Measurements from ENCODE around the gene ALDH16A1. TPM values are rescaled to one million over a fixed set of nuclear protein-coding genes. Genes with fewer than 3 reads are reported as not detected.

Gene ALDH16A1
- total RNA-seq, 1 experiment from 2014 or later = 51.7 TPM

DNA sequence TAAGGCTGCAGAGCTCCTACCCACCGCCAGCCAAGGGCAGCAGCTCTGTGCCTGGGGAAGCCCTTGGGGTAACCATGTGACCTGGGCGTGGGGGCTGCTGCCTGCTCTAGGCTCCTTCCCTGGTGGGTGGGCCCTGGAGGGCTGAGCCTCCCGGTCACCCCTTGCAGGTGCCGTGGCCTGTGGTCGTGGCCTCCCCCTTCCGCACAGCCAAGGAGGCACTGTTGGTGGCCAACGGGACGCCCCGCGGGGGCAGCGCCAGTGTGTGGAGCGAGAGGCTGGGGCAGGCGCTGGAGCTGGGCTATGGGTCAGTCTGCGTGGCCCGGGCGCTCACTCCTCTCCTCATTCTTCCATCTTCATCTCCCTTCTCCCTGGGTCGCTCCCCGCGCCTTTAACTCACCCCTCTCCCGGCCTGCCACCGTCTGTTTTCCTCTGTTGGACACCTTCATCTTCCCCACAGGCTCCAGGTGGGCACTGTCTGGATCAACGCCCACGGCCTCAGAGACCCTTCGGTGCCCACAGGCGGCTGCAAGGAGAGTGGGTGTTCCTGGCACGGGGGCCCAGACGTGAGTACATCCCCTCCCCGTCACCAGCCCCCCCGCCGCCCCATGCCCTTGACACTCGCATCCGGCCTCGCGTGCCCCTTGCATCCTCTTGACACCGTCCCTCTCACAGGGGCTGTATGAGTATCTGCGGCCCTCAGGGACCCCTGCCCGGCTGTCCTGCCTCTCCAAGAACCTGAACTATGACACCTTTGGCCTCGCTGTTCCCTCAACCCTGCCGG lies 11.1 kb downstream of the ALDH16A1 start:
- no peak for DNase-seq
- no peak overlapping the region for H2BK15ac ChIP-seq (ENCODE audit: low read depth, low read length)
- no peak overlapping the region for H2AFZ ChIP-seq (ENCODE audit: low read length)
- no peaks in the 10 kb centered on the region for H3K27me3 Mint-ChIP-seq (ENCODE audit: low read depth)
- H3T11ph ChIP-seq (ENCODE audit: low read length) = no peak overlapping the region
- no peaks in the 10 kb centered on the region for H3K79me2 ChIP-seq (ENCODE audit: insufficient read depth, low read length)
- no peaks in the 10 kb centered on the region for H3K27me3 ChIP-seq (ENCODE audit: insufficient read depth, low read length)
- H3K9me3 ChIP-seq (ENCODE audit: control insufficient read depth, low read depth, low read length) = no peaks in the 10 kb centered on the region
- H3K9me3 Mint-ChIP-seq = no peaks in the 10 kb centered on the region
- peaks cover 19 to 33% (median 33%) of the 10 kb centered on the region in 3 experiments; a peak in 6 of 7 replicates for H3K36me3 Mint-ChIP-seq (ENCODE audit: insufficient read depth in 1 of 3, low read depth in 3 of 3)
- no peak overlapping the region for H3K4me2 ChIP-seq (ENCODE audit: insufficient read depth, insufficient read length, low read length)
- WGBS (ENCODE audit: extremely low coverage, insufficient read length, low lambda C conversion rate) = no CpG with 5 or more reads among the region's 39 CpGs
- no peaks in the 10 kb centered on the region for H3K4me1 ChIP-seq (ENCODE audit: insufficient read depth, low read length)
- TF ChIP-seq, protein P1, sequence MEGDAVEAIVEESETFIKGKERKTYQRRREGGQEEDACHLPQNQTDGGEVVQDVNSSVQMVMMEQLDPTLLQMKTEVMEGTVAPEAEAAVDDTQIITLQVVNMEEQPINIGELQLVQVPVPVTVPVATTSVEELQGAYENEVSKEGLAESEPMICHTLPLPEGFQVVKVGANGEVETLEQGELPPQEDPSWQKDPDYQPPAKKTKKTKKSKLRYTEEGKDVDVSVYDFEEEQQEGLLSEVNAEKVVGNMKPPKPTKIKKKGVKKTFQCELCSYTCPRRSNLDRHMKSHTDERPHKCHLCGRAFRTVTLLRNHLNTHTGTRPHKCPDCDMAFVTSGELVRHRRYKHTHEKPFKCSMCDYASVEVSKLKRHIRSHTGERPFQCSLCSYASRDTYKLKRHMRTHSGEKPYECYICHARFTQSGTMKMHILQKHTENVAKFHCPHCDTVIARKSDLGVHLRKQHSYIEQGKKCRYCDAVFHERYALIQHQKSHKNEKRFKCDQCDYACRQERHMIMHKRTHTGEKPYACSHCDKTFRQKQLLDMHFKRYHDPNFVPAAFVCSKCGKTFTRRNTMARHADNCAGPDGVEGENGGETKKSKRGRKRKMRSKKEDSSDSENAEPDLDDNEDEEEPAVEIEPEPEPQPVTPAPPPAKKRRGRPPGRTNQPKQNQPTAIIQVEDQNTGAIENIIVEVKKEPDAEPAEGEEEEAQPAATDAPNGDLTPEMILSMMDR (conservative IDR thresholded peaks at IDR 0.05) = no peak
- no peak overlapping the region for H2BK12ac ChIP-seq (ENCODE audit: insufficient read length, low read depth, low read length)
- no peak overlapping the region for H3K27ac ChIP-seq (ENCODE audit: insufficient read length, low read depth, low read length)
- no peak overlapping the region for H3K27ac Mint-ChIP-seq
- H2BK120ac ChIP-seq (ENCODE audit: low read depth, low read length, poor library complexity, severe bottlenecking) = no peak overlapping the region
- no peak overlapping the region for H4K91ac ChIP-seq (ENCODE audit: insufficient read length, low read depth, low read length)
- H3K18ac ChIP-seq (ENCODE audit: insufficient read length, low read depth, low read length) = no peak overlapping the region
- no peaks in the 10 kb centered on the region for H3K79me1 ChIP-seq (ENCODE audit: insufficient read depth, low read depth, low read length, poor library complexity, severe bottlenecking)
- H4K20me1 ChIP-seq (ENCODE audit: control insufficient read depth, insufficient read depth, insufficient read length) = no peaks in the 10 kb centered on the region
- H3K4me1 Mint-ChIP-seq = peaks cover 5 to 8% of the 10 kb centered on the region in 2 experiments
- no peak overlapping the region for H3K56ac ChIP-seq (ENCODE audit: insufficient read length, low read depth, low read length)
- H2BK20ac ChIP-seq (ENCODE audit: low read depth, low read length, poor library complexity, severe bottlenecking) = no peak overlapping the region
- no peak overlapping the region for H3K14ac ChIP-seq (ENCODE audit: insufficient read depth, low read length)
- H3K9ac ChIP-seq (ENCODE audit: extremely low read depth, insufficient read length, low read length) = no peak overlapping the region
- H3K23me2 ChIP-seq (ENCODE audit: insufficient read length, low read depth, low read length, poor library complexity, severe bottlenecking) = no peaks in the 10 kb centered on the region
- H3K23ac ChIP-seq (ENCODE audit: insufficient read length, low read depth, low read length) = no peak overlapping the region
- H4K5ac ChIP-seq (ENCODE audit: insufficient read length, low read depth, low read length) = no peak overlapping the region
- no peak overlapping the region for H3K4ac ChIP-seq (ENCODE audit: low read depth, low read length)
- H3K4me3 Mint-ChIP-seq = no peak overlapping the region
- no peak overlapping the region for H2BK5ac ChIP-seq (ENCODE audit: insufficient read length, low read length)
- H4K8ac ChIP-seq (replicated peaks; ENCODE audit: insufficient read length, low read depth, low read length) = no peak overlapping the region
- H2AK5ac ChIP-seq (ENCODE audit: insufficient read length, low read length) = no peak overlapping the region

All from H9 (cell line).